ENCODE data around the gene ANKRD18B.
"Not testable (repeated sequence)": the region's sequence is repeated elsewhere in the genome, so short reads cannot be mapped to it uniquely, and the experiment has no call there.

Gene ANKRD18B

DNA sequence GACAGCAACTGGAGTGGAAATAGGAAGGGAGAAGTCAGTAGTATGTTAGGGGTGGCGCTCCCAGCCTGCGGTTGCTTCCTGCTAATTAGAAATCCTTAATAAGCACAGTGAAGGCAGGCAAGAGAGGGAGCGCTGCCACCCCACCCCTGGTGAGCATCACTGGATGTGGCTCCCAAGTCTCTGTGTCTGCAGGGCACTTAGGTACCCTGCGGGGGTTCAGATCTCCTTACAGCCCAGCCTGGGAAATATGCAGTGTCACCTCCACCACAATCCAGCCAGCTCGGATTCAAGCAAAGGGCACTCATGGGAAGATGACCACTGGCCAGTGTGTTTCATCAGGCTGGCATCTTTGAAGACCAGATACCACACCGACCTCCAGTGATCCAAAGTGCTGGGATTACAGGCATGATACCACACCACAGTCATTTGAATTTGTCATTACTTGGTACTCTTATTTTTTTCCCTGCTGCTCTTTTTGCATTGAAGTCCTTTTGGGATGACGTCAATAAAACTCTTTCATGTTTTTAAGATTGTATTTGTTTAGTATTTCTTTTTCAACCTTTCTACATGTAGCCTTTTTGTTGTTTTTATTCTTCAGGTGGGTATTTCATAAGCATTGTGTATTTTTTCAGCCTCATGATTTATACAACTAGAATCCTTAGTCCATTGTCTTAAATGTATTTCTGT is 90.1 kb downstream of the ANKRD18B start:
- DNase-seq, result no peak

DNA sequence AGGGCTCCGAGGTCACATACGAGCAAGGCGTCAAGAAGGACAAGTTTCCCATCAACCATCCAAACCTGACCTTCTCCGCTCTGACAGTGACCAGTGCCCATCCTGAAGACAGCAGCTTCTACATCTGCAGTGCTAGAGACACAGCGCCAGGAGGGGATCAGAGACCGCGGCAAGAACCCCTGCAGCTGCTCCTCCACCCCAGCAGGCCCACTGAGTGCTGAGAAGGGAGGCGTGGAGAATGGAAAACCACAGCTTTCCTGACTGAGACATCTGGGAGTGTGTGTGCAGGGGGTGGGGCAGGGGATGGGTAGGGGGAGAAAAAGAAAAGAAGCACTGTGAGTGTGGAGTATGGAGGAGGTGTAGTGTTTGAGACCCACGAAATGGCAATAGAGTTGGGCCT is 94.3 kb downstream of the ANKRD18B start:
- not testable (repeated sequence) for DNase-seq

DNA sequence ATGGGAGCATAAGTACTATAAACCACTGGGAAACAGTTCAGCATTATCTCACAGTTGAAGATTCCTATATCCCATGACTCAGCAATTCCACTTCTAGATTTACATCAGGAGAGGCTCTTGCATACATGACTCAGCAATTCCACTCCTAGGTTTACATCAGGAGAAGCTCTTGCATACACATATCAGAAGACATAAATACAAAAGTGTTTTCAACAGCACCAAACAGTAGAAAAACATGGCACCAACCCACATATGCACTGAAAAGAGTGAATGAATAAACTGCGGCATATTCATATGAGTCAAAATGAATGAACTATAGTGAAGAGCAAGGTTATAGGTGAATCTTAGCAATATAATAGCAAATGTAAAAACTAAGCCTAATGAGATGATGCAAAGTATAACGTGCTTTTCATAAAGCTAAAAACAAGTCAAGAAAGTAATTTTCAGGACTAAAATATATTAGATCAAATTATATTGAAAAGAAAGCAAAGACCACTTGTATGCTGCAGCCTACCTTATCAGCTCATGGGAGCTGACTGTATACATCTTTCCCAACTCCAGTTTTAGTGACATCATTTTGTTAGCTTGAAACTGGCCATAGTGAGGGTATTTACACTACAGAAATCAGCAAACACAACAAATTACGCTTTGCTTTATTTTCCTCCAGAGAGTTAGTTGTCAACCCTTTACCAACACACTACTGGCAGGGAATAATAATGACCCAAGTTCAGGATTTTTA is 95.8 kb downstream of the ANKRD18B start:
- DNase-seq, result no peak

DNA sequence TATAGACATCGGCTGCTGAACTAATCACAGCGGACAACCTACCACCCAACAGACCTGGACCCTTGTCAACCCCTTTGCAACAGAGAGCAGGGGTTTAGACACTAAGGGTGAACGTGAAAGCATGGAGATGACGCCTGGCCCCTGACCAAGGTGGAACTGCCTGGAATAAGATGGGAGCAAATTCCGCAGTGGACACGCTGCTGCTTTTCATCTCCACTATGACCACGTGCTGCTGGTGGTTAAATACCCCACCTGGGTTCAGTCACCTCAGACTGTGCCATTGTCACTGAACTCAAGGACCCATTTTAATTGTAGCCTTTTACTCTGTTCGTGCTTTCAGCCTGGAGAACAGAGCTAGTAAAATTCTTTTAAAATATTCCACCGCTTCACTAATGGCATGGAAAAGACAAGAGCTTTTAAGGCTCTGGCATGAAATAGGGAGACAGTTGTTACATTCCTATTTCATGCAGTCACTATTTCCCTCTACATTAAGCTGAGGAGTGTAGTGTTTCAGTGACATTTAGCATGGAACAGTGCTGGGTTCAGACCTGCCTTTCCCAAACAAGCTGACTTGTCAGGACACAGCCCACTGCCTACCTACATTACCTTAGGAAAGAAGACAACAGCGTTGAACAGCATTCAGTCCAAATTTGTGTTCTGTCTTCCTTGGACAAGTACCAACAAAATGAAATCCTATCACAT is 96.8 kb downstream of the ANKRD18B start:
- no peak for DNase-seq
